GM06990 (cell line): ENCODE results near the gene ENOX1.
A peak's percentile ranks its signal among the peaks of the same experiment; 100 is the strongest.

Experiments used
- DNase-seq: peaks from one replicate; pipeline ENCODE4 v3.0.0-alpha.2; 2011; ENCODE audit not compliant: insufficient read length; ENCODE audit errors: extremely low read depth
- H3K27me3 ChIP-seq: replicated peaks from 2 replicates; pipeline ENCODE4 v1.6.0; 2011; ENCODE audit warnings: low read length; ENCODE audit not compliant: control insufficient read depth, insufficient read depth
- H3K36me3 ChIP-seq: 2 replicates; pipeline ENCODE4 v1.5.1; 2011; ENCODE audit warnings: low read length; ENCODE audit not compliant: control insufficient read depth, insufficient read depth
- H3K4me3 ChIP-seq: replicated peaks from 2 replicates; pipeline ENCODE4 v1.5.1; 2011; ENCODE audit warnings: low read depth, mild to moderate bottlenecking, control low read depth, low read length
- CTCF ChIP-seq: IDR thresholded peaks from 2 replicates; pipeline ENCODE4 v1.5.1; 2011; ENCODE audit warnings: low read length, control low read depth, mild to moderate bottlenecking, inconsistent platforms; ENCODE audit not compliant: insufficient read depth, poor library complexity, severe bottlenecking

The ENOX1 gene

GRCh38 chr13:43305416-43305815 is 481.4 kb downstream of the ENOX1 start:
- H3K27me3 ChIP-seq = no peaks in the 10 kb centered on the region
- TF ChIP-seq CTCF = no peak
- H3K36me3 ChIP-seq = no peaks in the 10 kb centered on the region
- no peak overlapping the region for H3K4me3 ChIP-seq
- DNase-seq = no peak

GRCh38 chr13:43304945-43305344 is 481.8 kb downstream of the ENOX1 start:
- Histone ChIP-seq H3K36me3 (no peaks in the 10 kb centered on the region), H3K4me3 (no peak overlapping the region), H3K27me3 (no peaks in the 10 kb centered on the region)
- no peak for DNase-seq
- no peak for TF ChIP-seq CTCF

GRCh38 chr13:43304449-43304848 is 482.3 kb downstream of the ENOX1 start:
- Histone ChIP-seq H3K27me3 (no peaks in the 10 kb centered on the region), H3K36me3 (no peaks in the 10 kb centered on the region), H3K4me3 (no peak overlapping the region)
- no peak for TF ChIP-seq CTCF
- DNase-seq = no peak

GRCh38 chr13:43303033-43303729 is 483.6 kb downstream of the ENOX1 start:
- Histone ChIP-seq H3K4me3 (no peak overlapping the region), H3K36me3 (no peaks in the 10 kb centered on the region), H3K27me3 (no peaks in the 10 kb centered on the region)
- no peak for DNase-seq
- TF ChIP-seq CTCF = peak; percentile 72

- TF ChIP-seq CTCF = no peak
These were observed 485.3 kb downstream of the ENOX1 start for GRCh38 chr13:43301346-43301969.

More at GRCh38 chr13:43301346-43301969, 485.3 kb downstream of the ENOX1 start:
- Histone ChIP-seq H3K4me3 (no peak overlapping the region), H3K36me3 (no peaks in the 10 kb centered on the region), H3K27me3 (no peaks in the 10 kb centered on the region)
- no peak for DNase-seq
